ENCODE measurements around the gene IKZF4. TPM values are rescaled to one million over a fixed set of nuclear protein-coding genes. Genes with fewer than 3 reads are reported as not detected.
A peak's percentile ranks its signal among the peaks of the same experiment; 100 is the strongest.
"Not testable (repeated sequence)": the region's sequence is repeated elsewhere in the genome, so short reads cannot be mapped to it uniquely, and the experiment has no call there.

Gene IKZF4
- total and polyA plus RNA-seq, 7 donors, result 1.6 to 8.2 (median 5.9) TPM

DNA sequence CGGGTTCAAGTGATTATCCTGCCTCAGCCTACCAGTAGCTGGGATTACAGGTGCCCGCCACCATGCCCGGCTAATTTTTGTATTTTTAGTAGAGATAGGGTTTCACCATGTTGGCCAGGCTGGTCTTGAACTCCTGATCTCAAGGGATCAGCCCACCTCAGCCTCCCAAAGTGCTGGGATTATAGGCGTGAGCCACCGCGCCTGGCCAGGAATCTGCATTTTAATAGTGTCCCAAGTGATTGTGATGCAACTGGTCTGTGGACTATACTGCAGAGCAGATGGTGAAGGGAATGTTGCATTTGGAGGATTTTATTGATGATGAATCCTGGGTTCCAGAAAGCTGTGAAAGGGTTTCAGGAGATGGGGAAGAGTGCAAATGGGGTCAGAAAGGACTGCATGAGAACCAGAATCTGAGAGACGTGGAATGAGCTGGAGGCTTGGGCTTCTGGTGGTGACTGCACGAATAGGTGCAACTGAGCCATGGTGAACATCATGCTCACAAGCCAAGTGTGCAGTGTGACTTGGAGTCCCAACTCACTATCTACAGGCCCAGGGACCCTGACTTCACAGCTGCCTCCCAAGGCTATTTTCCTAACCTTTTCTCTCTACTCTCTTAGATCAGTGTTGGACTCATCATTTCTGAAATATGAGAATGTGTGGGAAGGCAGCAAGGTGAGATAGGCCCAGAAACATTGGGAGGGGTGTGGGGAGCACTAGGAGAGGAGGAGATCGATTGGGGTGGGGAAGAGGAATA, 25.4 kb downstream of the IKZF4 start:
- Histone ChIP-seq H3K9me3 (no peaks in the 10 kb centered on the region), H3K4me1 (peaks cover 11% of the 10 kb centered on the region), H3K27me3 (ENCODE audit: insufficient read depth in 3 of 3, low read length in 2 of 3) (no peaks in the 10 kb centered on the region), H3K36me3 (ENCODE audit: insufficient read depth in 1 of 2, low read depth in 1 of 2) (peaks cover 7 to 35% of the 10 kb centered on the region in 2 donors), H3K4me3 (no peak overlapping the region), H3K27ac (peak overlapping the region; percentile 39)
- no peak for ATAC-seq
- intact Hi-C loops (cut with DNase I), result loop anchor here (2.0 to 5.0 kb wide), 2 partner anchors 56 to 59 kb away; partner anchors contain the start of gene PA2G4 (in 2 of the 2)
- no peak for DNase-seq
- 71 to 76% (median 73%) methylated on average over 9 of the region's 9 CpGs for WGBS, 3 donors
- TF ChIP-seq, protein P1, sequence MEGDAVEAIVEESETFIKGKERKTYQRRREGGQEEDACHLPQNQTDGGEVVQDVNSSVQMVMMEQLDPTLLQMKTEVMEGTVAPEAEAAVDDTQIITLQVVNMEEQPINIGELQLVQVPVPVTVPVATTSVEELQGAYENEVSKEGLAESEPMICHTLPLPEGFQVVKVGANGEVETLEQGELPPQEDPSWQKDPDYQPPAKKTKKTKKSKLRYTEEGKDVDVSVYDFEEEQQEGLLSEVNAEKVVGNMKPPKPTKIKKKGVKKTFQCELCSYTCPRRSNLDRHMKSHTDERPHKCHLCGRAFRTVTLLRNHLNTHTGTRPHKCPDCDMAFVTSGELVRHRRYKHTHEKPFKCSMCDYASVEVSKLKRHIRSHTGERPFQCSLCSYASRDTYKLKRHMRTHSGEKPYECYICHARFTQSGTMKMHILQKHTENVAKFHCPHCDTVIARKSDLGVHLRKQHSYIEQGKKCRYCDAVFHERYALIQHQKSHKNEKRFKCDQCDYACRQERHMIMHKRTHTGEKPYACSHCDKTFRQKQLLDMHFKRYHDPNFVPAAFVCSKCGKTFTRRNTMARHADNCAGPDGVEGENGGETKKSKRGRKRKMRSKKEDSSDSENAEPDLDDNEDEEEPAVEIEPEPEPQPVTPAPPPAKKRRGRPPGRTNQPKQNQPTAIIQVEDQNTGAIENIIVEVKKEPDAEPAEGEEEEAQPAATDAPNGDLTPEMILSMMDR (IDR thresholded peaks at IDR 0.05), result no peak

DNA sequence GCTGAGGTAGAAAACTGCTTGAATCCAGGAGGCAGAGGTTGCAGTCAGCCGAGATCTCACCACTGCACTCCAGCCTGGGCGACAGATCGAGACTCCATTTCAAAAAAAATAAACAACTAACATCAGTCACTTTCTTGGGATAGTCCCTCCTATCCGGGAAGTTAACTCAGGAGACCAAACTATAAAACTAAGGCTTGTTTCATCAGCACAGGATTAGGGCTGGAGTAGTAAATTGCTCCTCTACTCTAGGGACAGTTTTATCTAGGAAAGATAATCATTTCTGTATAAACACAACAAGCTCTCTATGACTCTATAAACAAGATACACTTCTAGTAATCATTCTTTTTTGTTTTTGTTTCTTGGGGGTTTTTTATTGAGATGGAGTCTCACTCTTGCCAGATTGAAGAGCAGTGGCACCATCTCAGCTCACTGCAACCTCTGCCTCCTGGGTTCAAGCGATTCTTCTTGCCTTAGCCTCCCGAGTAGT, 32.6 kb downstream of the IKZF4 start:
- Histone ChIP-seq H3K4me1 (no peaks in the 10 kb centered on the region), H3K27me3 (ENCODE audit: insufficient read depth in 3 of 3, low read length in 2 of 3) (no peaks in the 10 kb centered on the region), H3K4me3 (no peak overlapping the region), H3K9me3 (no peaks in the 10 kb centered on the region), H3K36me3 (ENCODE audit: insufficient read depth in 1 of 2, low read depth in 1 of 2) (no peaks in the 10 kb centered on the region), H3K27ac (no peak overlapping the region)
- intact Hi-C loops (cut with DNase I), result no loop called here
- TF ChIP-seq, protein P1 (IDR thresholded peaks at IDR 0.05), result no peak
- ATAC-seq (no peak), DNase-seq (no peak)
- 75 to 81% (median 80%) methylated on average over 6 of the region's 6 CpGs for WGBS, 3 donors

DNA sequence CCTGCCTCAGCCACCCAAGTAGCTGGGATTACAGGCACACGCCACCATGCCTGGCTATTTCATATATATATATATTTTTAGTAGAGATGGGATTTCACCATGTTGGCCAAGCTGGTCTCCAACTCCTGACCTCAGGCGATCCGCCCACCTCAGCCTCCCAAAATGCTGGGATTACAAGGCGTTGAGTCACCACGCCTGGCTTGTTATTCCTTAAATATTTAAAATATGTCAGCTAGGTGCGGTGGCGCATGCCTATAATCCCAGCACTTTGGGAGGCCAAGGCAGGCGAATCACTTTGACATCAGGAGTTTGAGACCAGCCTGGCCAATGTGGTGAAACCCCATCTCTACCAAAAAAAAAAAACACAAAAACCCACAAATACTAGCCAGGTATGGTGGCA, 39.1 kb downstream of the IKZF4 start:
- not testable (repeated sequence) for ATAC-seq; H3K4me1 ChIP-seq; DNase-seq; H3K27me3 ChIP-seq (ENCODE audit: insufficient read depth in 3 of 3, low read length in 2 of 3); H3K9me3 ChIP-seq; H3K36me3 ChIP-seq (ENCODE audit: insufficient read depth in 1 of 2, low read depth in 1 of 2); H3K27ac ChIP-seq; H3K4me3 ChIP-seq
- 85 to 90% (median 88%) methylated on average over 8 of the region's 8 CpGs for WGBS, 3 donors
- intact Hi-C loops (cut with DNase I), result loop anchor here in 1 of 2 donors (2.0 kb wide), 1 partner anchor 35 kb away; no protein-coding TSS in a partner anchor

DNA sequence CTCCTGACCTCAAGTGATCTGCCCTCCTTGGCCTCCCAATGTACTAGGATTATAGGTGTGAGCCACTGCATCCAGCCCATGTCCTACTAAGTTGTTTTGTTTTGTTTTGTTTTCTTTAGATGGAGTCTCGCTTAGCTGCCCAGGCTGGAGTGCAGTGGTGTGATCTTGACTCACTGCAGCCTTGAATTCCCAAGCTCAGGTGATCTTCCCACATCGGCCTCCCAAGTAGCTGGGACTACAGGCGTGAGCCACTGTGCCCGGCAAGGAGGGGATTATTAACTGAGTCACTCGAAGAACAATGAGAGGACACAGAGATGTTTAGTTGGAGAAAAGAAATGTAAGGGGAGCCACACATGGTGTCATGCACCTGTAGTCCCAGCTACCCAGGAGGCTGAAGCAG, 41.1 kb downstream of the IKZF4 start:
- 68 to 86% (median 73%) methylated on average over 5 of the region's 5 CpGs for WGBS, 3 donors
- intact Hi-C loops (cut with DNase I), result no loop called here
- H3K36me3 ChIP-seq (ENCODE audit: insufficient read depth in 1 of 2, low read depth in 1 of 2), result no peaks in the 10 kb centered on the region
- H3K27me3 ChIP-seq (ENCODE audit: insufficient read depth in 3 of 3, low read length in 2 of 3), result no peaks in the 10 kb centered on the region
- DNase-seq, result no peak
- H3K9me3 ChIP-seq, result no peaks in the 10 kb centered on the region
- TF ChIP-seq, protein P1 (IDR thresholded peaks at IDR 0.05), result no peak
- no peak overlapping the region for H3K27ac ChIP-seq
- no peak for ATAC-seq
- no peak overlapping the region for H3K4me3 ChIP-seq
- H3K4me1 ChIP-seq, result no peaks in the 10 kb centered on the region

DNA sequence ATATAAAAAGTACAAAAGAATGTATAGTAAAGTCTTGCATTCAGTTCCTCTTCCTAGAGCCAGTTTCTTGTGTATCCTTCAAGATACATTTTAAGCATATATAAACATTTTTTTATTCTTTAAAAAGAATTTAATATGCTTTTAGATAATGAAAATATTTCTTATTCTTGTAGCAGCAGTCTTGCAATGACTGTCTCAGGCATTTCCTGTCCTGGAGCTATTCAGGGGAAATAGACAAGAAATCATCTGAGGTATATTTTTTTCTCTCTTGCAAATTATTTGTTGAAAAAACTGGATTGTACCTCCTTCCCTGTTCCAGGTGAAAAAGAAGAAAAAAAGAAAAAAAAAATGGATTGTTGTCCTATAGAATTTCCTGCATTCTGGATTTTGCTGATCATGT, 42.2 kb downstream of the IKZF4 start:
- H3K36me3 ChIP-seq (ENCODE audit: insufficient read depth in 1 of 2, low read depth in 1 of 2), result no peaks in the 10 kb centered on the region
- no peak overlapping the region for H3K4me3 ChIP-seq
- no peaks in the 10 kb centered on the region for H3K4me1 ChIP-seq
- H3K27me3 ChIP-seq (ENCODE audit: insufficient read depth in 3 of 3, low read length in 2 of 3), result no peaks in the 10 kb centered on the region
- intact Hi-C loops (cut with DNase I), result no loop called here
- ATAC-seq (no peak), DNase-seq (no peak)
- no peaks in the 10 kb centered on the region for H3K9me3 ChIP-seq
- no peak overlapping the region for H3K27ac ChIP-seq
- TF ChIP-seq, protein P1 (IDR thresholded peaks at IDR 0.05), result no peak
